Measurements from ENCODE around the gene WWC2. TPM values are rescaled to one million over a fixed set of nuclear protein-coding genes. Genes with fewer than 3 reads are reported as not detected.

The WWC2 gene
- polyA plus RNA-seq, 3 donors: 51.7 to 54.7 (median 53.5) TPM

Other genes with a start within 250 kb of the WWC2 start
- 100 to 1,000 TPM; 121 to 135 (median 127) TPM for gene DCTD, start 181.9 kb upstream of the WWC2 start, polyA plus RNA-seq (ENCODE audit: insufficient read length in 3 of 3)
- gene CLDN22, start 221.0 kb downstream of the WWC2 start, polyA plus RNA-seq (ENCODE audit: insufficient read length in 3 of 3): 1 to 10 TPM in 1 of 3 donors, under 1 TPM in 2; 0.74 to 1.0 (median 0.86) TPM
- gene CLDN24, start 223.2 kb downstream of the WWC2 start, polyA plus RNA-seq (ENCODE audit: insufficient read length in 3 of 3): under 1 TPM in 2 of 3 donors, not detected in 1; 0.40 to 0.46 TPM

Data from right renal cortex interstitium (tissue), 3 donors.